Thoracic aorta (tissue), 2 donors: ENCODE results near the gene NLGN1. TPM values are rescaled to one million over a fixed set of nuclear protein-coding genes. Genes with fewer than 3 reads are reported as not detected.

Source experiments
- ATAC-seq: fragments of 150-250 bp; one replicate; pipeline ENCODE4 v1.8.0; 2017; ENCODE audit warnings: low read depth; ENCODE audit not compliant: insufficient number of reproducible peaks, low FRiP score
- DNase-seq: peaks from one replicate; pipeline ENCODE4 v3.0.0-alpha.2; 2020; ENCODE audit warnings: low spot score
- H3K27ac ChIP-seq, 2 donors: fragments of 200-600 bp; sonication (generic); 1 replicate in 1 of 2; 2 replicates in 1 of 2; pipeline ENCODE4 v1.5.1; 2016; ENCODE audit warnings: mild to moderate bottlenecking in 2 of 2, moderate library complexity in 2 of 2
- H3K27me3 ChIP-seq: fragments of 200-600 bp; sonication (generic); replicated peaks from 2 replicates; pipeline ENCODE4 v1.6.0; 2016; ENCODE audit warnings: mild to moderate bottlenecking; ENCODE audit not compliant: insufficient read depth
- H3K36me3 ChIP-seq: fragments of 200-600 bp; sonication (generic); one replicate; pipeline ENCODE4 v1.5.1; 2016
- H3K4me1 ChIP-seq, 2 donors: fragments of 200-600 bp; sonication (generic); 1 replicate in 1 of 2; 2 replicates in 1 of 2; pipeline versions ENCODE4 v1.5.1 to v1.6.0; 2016; ENCODE audit warnings: low read depth in 2 of 2, mild to moderate bottlenecking in 1 of 2; ENCODE audit not compliant: control insufficient read depth in 1 of 2
- H3K4me3 ChIP-seq: fragments of 200-600 bp; sonication (generic); 2 replicates; pipeline ENCODE4 v1.5.1; 2016; ENCODE audit warnings: mild to moderate bottlenecking
- H3K9me3 ChIP-seq: fragments of 200-600 bp; sonication (generic); 2 replicates; pipeline ENCODE4 v1.5.1; 2016
- CTCF ChIP-seq: fragments of 200-600 bp; sonication (generic); IDR thresholded peaks from one replicate; pipeline ENCODE4 v1.5.1; 2019; ENCODE audit warnings: antibody characterized with exemption
- total RNA-seq, 2 donors: library from RNA; depleted of rRNA; stranded (reverse); fragments of >200 nt; gene quantifications; one replicate each; pipeline versions ENCODE4 v1.1.0 to v1.2.3, GENCODE V29; 2016

NLGN1 gene
- total RNA-seq, 2 donors from 2014 or later, result 17.8 to 18.3 TPM

DNA sequence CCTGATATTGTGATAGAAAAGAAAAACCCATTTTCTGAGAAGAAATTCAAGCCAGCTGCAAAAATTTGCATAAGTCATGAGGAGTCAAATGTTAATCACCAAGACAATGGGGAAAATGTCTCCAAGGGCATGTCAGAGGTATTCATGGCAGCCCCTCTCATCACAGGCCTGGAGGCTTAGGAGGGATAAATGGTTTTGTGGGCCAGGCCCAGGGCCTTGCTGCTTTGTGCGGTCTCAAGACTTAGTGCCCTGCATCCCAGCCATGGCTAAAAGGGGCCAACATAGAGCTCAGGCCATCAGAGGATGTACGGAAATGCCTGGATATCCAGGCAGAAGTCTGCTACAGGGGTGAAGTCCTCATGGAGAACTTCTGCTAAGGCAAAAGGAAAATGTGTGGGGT is 631.1 kb downstream of the NLGN1 start:
- ATAC-seq (no peak), DNase-seq (no peak)
- H3K27ac ChIP-seq, result no peak overlapping the region
- no peaks in the 10 kb centered on the region for H3K27me3 ChIP-seq
- peaks cover 7% of the 10 kb centered on the region for H3K9me3 ChIP-seq
- no peak overlapping the region for H3K4me3 ChIP-seq
- TF ChIP-seq CTCF, result no peak
- no peaks in the 10 kb centered on the region for H3K36me3 ChIP-seq
- H3K4me1 ChIP-seq, result no peaks in the 10 kb centered on the region

GRCh38 chr3:174035328-174035886 is 637.9 kb downstream of the NLGN1 start:
- no peak for DNase-seq
- Histone ChIP-seq H3K36me3 (no peaks in the 10 kb centered on the region), H3K4me1 (no peaks in the 10 kb centered on the region), H3K4me3 (no peak overlapping the region), H3K9me3 (no peaks in the 10 kb centered on the region), H3K27ac (no peak overlapping the region), H3K27me3 (no peaks in the 10 kb centered on the region)
- no peak for ATAC-seq
- TF ChIP-seq CTCF, result no peak

GRCh38 chr3:174046311-174046710 is 648.8 kb downstream of the NLGN1 start:
- no peak for ATAC-seq
- no peak for DNase-seq
- no peak overlapping the region for H3K4me3 ChIP-seq
- no peaks in the 10 kb centered on the region for H3K36me3 ChIP-seq
- no peaks in the 10 kb centered on the region for H3K9me3 ChIP-seq
- H3K27ac ChIP-seq, result no peak overlapping the region
- no peaks in the 10 kb centered on the region for H3K4me1 ChIP-seq
- no peak for TF ChIP-seq CTCF
- no peaks in the 10 kb centered on the region for H3K27me3 ChIP-seq

GRCh38 chr3:174049472-174049871 is 651.9 kb downstream of the NLGN1 start:
- no peak for DNase-seq
- Histone ChIP-seq H3K36me3 (no peaks in the 10 kb centered on the region), H3K27ac (no peak overlapping the region), H3K4me3 (no peak overlapping the region), H3K4me1 (no peaks in the 10 kb centered on the region), H3K9me3 (no peaks in the 10 kb centered on the region), H3K27me3 (no peaks in the 10 kb centered on the region)
- ATAC-seq, result no peak
- TF ChIP-seq CTCF, result no peak

DNA sequence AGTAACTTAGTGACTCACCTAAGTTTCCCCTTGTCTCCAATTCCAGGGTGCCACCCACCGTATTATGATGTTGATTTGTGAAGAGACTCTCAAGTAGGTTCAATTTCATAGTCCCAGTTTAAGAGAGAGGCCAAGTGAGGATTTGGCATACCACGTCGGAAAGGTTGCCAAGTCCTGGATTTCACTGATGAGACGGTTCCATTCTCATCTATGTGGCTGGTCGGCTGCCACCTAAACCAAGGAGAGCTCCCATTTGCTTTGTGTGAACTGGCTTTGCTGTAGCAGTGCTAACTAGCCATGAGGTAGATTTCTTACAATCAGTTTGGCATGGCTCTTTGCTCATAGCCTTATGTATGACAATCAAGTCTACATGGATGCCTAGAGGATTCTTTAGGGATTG is 653.6 kb downstream of the NLGN1 start:
- Histone ChIP-seq H3K36me3 (no peaks in the 10 kb centered on the region), H3K27me3 (no peaks in the 10 kb centered on the region), H3K4me3 (no peak overlapping the region), H3K27ac (no peak overlapping the region), H3K4me1 (no peaks in the 10 kb centered on the region), H3K9me3 (no peaks in the 10 kb centered on the region)
- TF ChIP-seq CTCF, result no peak
- ATAC-seq (no peak), DNase-seq (no peak)
